ENCODE data around the gene MTRF1L. TPM values are rescaled to one million over a fixed set of nuclear protein-coding genes. Genes with fewer than 3 reads are reported as not detected.
"Not testable (repeated sequence)": the region's sequence is repeated elsewhere in the genome, so short reads cannot be mapped to it uniquely, and the experiment has no call there.

Gene MTRF1L
- total and polyA plus RNA-seq, 5 donors from 2014 or later = 7.6 to 17.2 (median 10.5) TPM

GRCh38 chr6:152966168-152966894 lies 36.2 kb downstream of the MTRF1L start:
- not testable (repeated sequence) for DNase-seq; H3K9me3 ChIP-seq (ENCODE audit: control insufficient read depth in 2 of 2, low read length in 2 of 2); H3K4me1 Mint-ChIP-seq; H3K4me3 Mint-ChIP-seq; H3K4me1 ChIP-seq (ENCODE audit: control insufficient read depth, insufficient read depth, low read length, poor library complexity, severe bottlenecking); H3K4me3 ChIP-seq (ENCODE audit: low read depth, low read length); ATAC-seq (ENCODE audit: low read depth in 2 of 2); H3K27ac Mint-ChIP-seq; H3K27ac ChIP-seq (ENCODE audit: insufficient read depth, low read length, poor library complexity, severe bottlenecking); H3K27me3 ChIP-seq (ENCODE audit: control insufficient read depth, insufficient read depth, low read length)
- Mint-ChIP-seq H3K36me3 (peaks cover 24% of the 10 kb centered on the region), H3K9me3 (peaks cover 0 to 43% (median 10%) of the 10 kb centered on the region in 7 donors), H3K27me3 (peaks cover 11% of the 10 kb centered on the region)
- H3K36me3 ChIP-seq (ENCODE audit: control insufficient read depth, insufficient read depth, low read length) = peaks cover 20% of the 10 kb centered on the region

- no peak overlapping the region for H3K4me3 Mint-ChIP-seq
- H3K27ac Mint-ChIP-seq = no peak overlapping the region
- no peak overlapping the region for H3K4me3 ChIP-seq (ENCODE audit: low read depth, low read length)
- DNase-seq (no peak), ATAC-seq (ENCODE audit: low read depth in 2 of 2) (no peak)
- H3K27me3 ChIP-seq (ENCODE audit: control insufficient read depth, insufficient read depth, low read length) = peaks cover 10% of the 10 kb centered on the region
- H3K27ac ChIP-seq (ENCODE audit: insufficient read depth, low read length, poor library complexity, severe bottlenecking) = no peak overlapping the region
- H3K27me3 Mint-ChIP-seq = peaks cover 34% of the 10 kb centered on the region
- H3K4me1 Mint-ChIP-seq = no peaks in the 10 kb centered on the region
- no peaks in the 10 kb centered on the region for H3K4me1 ChIP-seq (ENCODE audit: control insufficient read depth, insufficient read depth, low read length, poor library complexity, severe bottlenecking)
- H3K36me3 ChIP-seq (ENCODE audit: control insufficient read depth, insufficient read depth, low read length) = no peaks in the 10 kb centered on the region
- H3K9me3 ChIP-seq (ENCODE audit: control insufficient read depth in 2 of 2, low read length in 2 of 2) = no peaks in the 10 kb centered on the region
- peaks cover 0 to 10% (median 0%) of the 10 kb centered on the region in 7 donors for H3K9me3 Mint-ChIP-seq
- no peaks in the 10 kb centered on the region for H3K36me3 Mint-ChIP-seq
Observed at GRCh38 chr6:152959333-152959732, 43.2 kb downstream of the MTRF1L start.

GRCh38 chr6:152957796-152958195 lies 44.7 kb downstream of the MTRF1L start:
- H3K9me3 Mint-ChIP-seq = peaks cover 0 to 6% (median 0%) of the 10 kb centered on the region in 7 donors
- no peak overlapping the region for H3K27ac Mint-ChIP-seq
- Histone ChIP-seq H3K9me3 (ENCODE audit: control insufficient read depth in 2 of 2, low read length in 2 of 2) (no peaks in the 10 kb centered on the region), H3K4me1 (ENCODE audit: control insufficient read depth, insufficient read depth, low read length, poor library complexity, severe bottlenecking) (no peaks in the 10 kb centered on the region), H3K27ac (ENCODE audit: insufficient read depth, low read length, poor library complexity, severe bottlenecking) (no peak overlapping the region), H3K4me3 (ENCODE audit: low read depth, low read length) (no peak overlapping the region), H3K27me3 (ENCODE audit: control insufficient read depth, insufficient read depth, low read length) (peaks cover 7% of the 10 kb centered on the region), H3K36me3 (ENCODE audit: control insufficient read depth, insufficient read depth, low read length) (no peaks in the 10 kb centered on the region)
- H3K27me3 Mint-ChIP-seq = peaks cover 41% of the 10 kb centered on the region
- no peaks in the 10 kb centered on the region for H3K36me3 Mint-ChIP-seq
- ATAC-seq (ENCODE audit: low read depth in 2 of 2) (no peak), DNase-seq (no peak)
- no peak overlapping the region for H3K4me3 Mint-ChIP-seq
- H3K4me1 Mint-ChIP-seq = no peaks in the 10 kb centered on the region

- Mint-ChIP-seq H3K27ac (no peak overlapping the region), H3K9me3 (peaks cover 0 to 5% (median 0%) of the 10 kb centered on the region in 7 donors), H3K4me1 (no peaks in the 10 kb centered on the region), H3K27me3 (peaks cover 41% of the 10 kb centered on the region), H3K36me3 (no peaks in the 10 kb centered on the region), H3K4me3 (no peak overlapping the region)
- ATAC-seq (ENCODE audit: low read depth in 2 of 2) (no peak), DNase-seq (no peak)
- H3K9me3 ChIP-seq (ENCODE audit: control insufficient read depth in 2 of 2, low read length in 2 of 2) = no peaks in the 10 kb centered on the region
- no peaks in the 10 kb centered on the region for H3K36me3 ChIP-seq (ENCODE audit: control insufficient read depth, insufficient read depth, low read length)
- no peak overlapping the region for H3K27ac ChIP-seq (ENCODE audit: insufficient read depth, low read length, poor library complexity, severe bottlenecking)
- peaks cover 10% of the 10 kb centered on the region for H3K27me3 ChIP-seq (ENCODE audit: control insufficient read depth, insufficient read depth, low read length)
- no peak overlapping the region for H3K4me3 ChIP-seq (ENCODE audit: low read depth, low read length)
- no peaks in the 10 kb centered on the region for H3K4me1 ChIP-seq (ENCODE audit: control insufficient read depth, insufficient read depth, low read length, poor library complexity, severe bottlenecking)
Observed at GRCh38 chr6:152954443-152954842, 48.1 kb downstream of the MTRF1L start.

GRCh38 chr6:152952866-152953509 lies 49.5 kb downstream of the MTRF1L start:
- Histone ChIP-seq H3K27me3 (ENCODE audit: control insufficient read depth, insufficient read depth, low read length) (peaks cover 11% of the 10 kb centered on the region), H3K36me3 (ENCODE audit: control insufficient read depth, insufficient read depth, low read length) (no peaks in the 10 kb centered on the region), H3K27ac (ENCODE audit: insufficient read depth, low read length, poor library complexity, severe bottlenecking) (no peak overlapping the region), H3K4me1 (ENCODE audit: control insufficient read depth, insufficient read depth, low read length, poor library complexity, severe bottlenecking) (peaks cover 6% of the 10 kb centered on the region), H3K4me3 (ENCODE audit: low read depth, low read length) (no peak overlapping the region), H3K9me3 (ENCODE audit: control insufficient read depth in 2 of 2, low read length in 2 of 2) (no peaks in the 10 kb centered on the region)
- H3K4me1 Mint-ChIP-seq = peaks cover 0 to 6% (median 4%) of the 10 kb centered on the region in 4 donors
- no peaks in the 10 kb centered on the region for H3K36me3 Mint-ChIP-seq
- peak in 2 of 3 donors; percentile 9 to 43 for DNase-seq
- H3K27me3 Mint-ChIP-seq = peaks cover 39% of the 10 kb centered on the region
- peaks cover 0 to 5% (median 0%) of the 10 kb centered on the region in 7 donors for H3K9me3 Mint-ChIP-seq
- no peak for ATAC-seq (ENCODE audit: low read depth in 2 of 2)
- H3K4me3 Mint-ChIP-seq = no peak overlapping the region
- H3K27ac Mint-ChIP-seq = no peak overlapping the region

- no peaks in the 10 kb centered on the region for H3K36me3 Mint-ChIP-seq
- no peaks in the 10 kb centered on the region for H3K36me3 ChIP-seq (ENCODE audit: control insufficient read depth, insufficient read depth, low read length)
- DNase-seq = no peak
- H3K27me3 Mint-ChIP-seq = peaks cover 37% of the 10 kb centered on the region
- no peak overlapping the region for H3K4me3 ChIP-seq (ENCODE audit: low read depth, low read length)
- no peaks in the 10 kb centered on the region for H3K9me3 ChIP-seq (ENCODE audit: control insufficient read depth in 2 of 2, low read length in 2 of 2)
- peaks cover 11% of the 10 kb centered on the region for H3K27me3 ChIP-seq (ENCODE audit: control insufficient read depth, insufficient read depth, low read length)
- H3K4me1 Mint-ChIP-seq = peaks cover 0 to 10% (median 6%) of the 10 kb centered on the region in 4 donors
- no peak overlapping the region for H3K27ac Mint-ChIP-seq
- H3K27ac ChIP-seq (ENCODE audit: insufficient read depth, low read length, poor library complexity, severe bottlenecking) = no peak overlapping the region
- H3K4me1 ChIP-seq (ENCODE audit: control insufficient read depth, insufficient read depth, low read length, poor library complexity, severe bottlenecking) = peaks cover 7% of the 10 kb centered on the region
- H3K4me3 Mint-ChIP-seq = no peak overlapping the region
- ATAC-seq (ENCODE audit: low read depth in 2 of 2) = no peak
- H3K9me3 Mint-ChIP-seq = peaks cover 0 to 5% (median 0%) of the 10 kb centered on the region in 7 donors
Observed at GRCh38 chr6:152952045-152952444, 50.5 kb downstream of the MTRF1L start.

- Histone ChIP-seq H3K27ac (ENCODE audit: insufficient read depth, low read length, poor library complexity, severe bottlenecking) (no peak overlapping the region), H3K4me1 (ENCODE audit: control insufficient read depth, insufficient read depth, low read length, poor library complexity, severe bottlenecking) (peaks cover 7% of the 10 kb centered on the region), H3K36me3 (ENCODE audit: control insufficient read depth, insufficient read depth, low read length) (no peaks in the 10 kb centered on the region), H3K9me3 (ENCODE audit: control insufficient read depth in 2 of 2, low read length in 2 of 2) (no peaks in the 10 kb centered on the region), H3K27me3 (ENCODE audit: control insufficient read depth, insufficient read depth, low read length) (peaks cover 11% of the 10 kb centered on the region), H3K4me3 (ENCODE audit: low read depth, low read length) (no peak overlapping the region)
- Mint-ChIP-seq H3K9me3 (no peaks in the 10 kb centered on the region), H3K27me3 (peaks cover 24% of the 10 kb centered on the region), H3K4me3 (no peak overlapping the region), H3K4me1 (peaks cover 0 to 10% (median 6%) of the 10 kb centered on the region in 4 donors), H3K27ac (no peak overlapping the region), H3K36me3 (no peaks in the 10 kb centered on the region)
- ATAC-seq (ENCODE audit: low read depth in 2 of 2) = no peak
- no peak for DNase-seq
Observed at GRCh38 chr6:152950240-152950639, 52.3 kb downstream of the MTRF1L start.
